H9 (cell line): ENCODE results near the gene TMEM163. TPM values are rescaled to one million over a fixed set of nuclear protein-coding genes. Genes with fewer than 3 reads are reported as not detected.

ENCODE experiments used
- DNase-seq: peaks from one replicate; pipeline ENCODE4 v3.0.0-alpha.2; 2017
- H2AFZ ChIP-seq: one replicate; pipeline ENCODE4 v1.6.1; 2013; ENCODE audit warnings: mild to moderate bottlenecking, low read length, control low read depth, moderate library complexity
- H2AK5ac ChIP-seq: 2 replicates; pipeline ENCODE4 v1.6.1; 2013; ENCODE audit warnings: low read length, control low read depth, mixed read lengths; ENCODE audit not compliant: insufficient read length
- H2BK120ac ChIP-seq: one replicate; pipeline ENCODE4 v1.6.1; 2013; ENCODE audit warnings: low read depth, mild to moderate bottlenecking, low read length, control low read depth, inconsistent platforms; ENCODE audit not compliant: poor library complexity, severe bottlenecking
- H2BK12ac ChIP-seq: 2 replicates; pipeline ENCODE4 v1.6.1; 2013; ENCODE audit warnings: low read length, control low read depth, mixed read lengths, low read depth; ENCODE audit not compliant: insufficient read length
- H2BK15ac ChIP-seq: 2 replicates; pipeline ENCODE4 v1.6.1; 2013; ENCODE audit warnings: low read depth, low read length, control low read depth
- H2BK20ac ChIP-seq: one replicate; pipeline ENCODE4 v1.6.1; 2013; ENCODE audit warnings: low read depth, mild to moderate bottlenecking, low read length, control low read depth, inconsistent platforms; ENCODE audit not compliant: poor library complexity, severe bottlenecking
- H2BK5ac ChIP-seq: 2 replicates; pipeline ENCODE4 v1.6.1; 2013; ENCODE audit warnings: low read length, control low read depth, mixed read lengths; ENCODE audit not compliant: insufficient read length
- H3K14ac ChIP-seq: 2 replicates; pipeline ENCODE4 v1.6.1; 2013; ENCODE audit warnings: low read length, control low read depth; ENCODE audit not compliant: insufficient read depth
- H3K18ac ChIP-seq: 2 replicates; pipeline ENCODE4 v1.6.1; 2013; ENCODE audit warnings: low read depth, mild to moderate bottlenecking, mixed read lengths, low read length, control low read depth; ENCODE audit not compliant: insufficient read length
- H3K23ac ChIP-seq: 2 replicates; pipeline ENCODE4 v1.6.1; 2013; ENCODE audit warnings: low read length, control low read depth, mixed read lengths, low read depth; ENCODE audit not compliant: insufficient read length
- H3K23me2 ChIP-seq: 2 replicates; pipeline ENCODE4 v1.6.1; 2013; ENCODE audit warnings: low read depth, mild to moderate bottlenecking, mixed read lengths, low read length, control low read depth; ENCODE audit not compliant: insufficient read length, poor library complexity, severe bottlenecking
- H3K27ac ChIP-seq: 2 replicates; pipeline ENCODE4 v1.5.1; 2013; ENCODE audit warnings: low read length, control low read depth, mixed read lengths, low read depth; ENCODE audit not compliant: insufficient read length
- H3K27me3 ChIP-seq: 2 replicates; pipeline ENCODE4 v1.6.1; 2013; ENCODE audit warnings: low read length, control low read depth, inconsistent platforms; ENCODE audit not compliant: insufficient read depth
- H3K4ac ChIP-seq: 2 replicates; pipeline ENCODE4 v1.6.1; 2013; ENCODE audit warnings: low read depth, mild to moderate bottlenecking, control low read depth, inconsistent platforms, low read length, moderate library complexity
- H3K4me1 ChIP-seq: 2 replicates; pipeline ENCODE4 v1.6.1; 2013; ENCODE audit warnings: low read length, control low read depth, inconsistent platforms; ENCODE audit not compliant: insufficient read depth
- H3K4me2 ChIP-seq: 2 replicates; pipeline ENCODE4 v1.6.1; 2013; ENCODE audit warnings: low read length, control low read depth, mixed read lengths; ENCODE audit not compliant: insufficient read length, insufficient read depth
- H3K56ac ChIP-seq: 2 replicates; pipeline ENCODE4 v1.6.1; 2013; ENCODE audit warnings: low read depth, mild to moderate bottlenecking, mixed read lengths, low read length, control low read depth; ENCODE audit not compliant: insufficient read length
- H3K79me1 ChIP-seq: 2 replicates; pipeline ENCODE4 v1.6.1; 2013; ENCODE audit warnings: low read depth, mild to moderate bottlenecking, moderate library complexity, low read length, control low read depth, inconsistent platforms; ENCODE audit not compliant: insufficient read depth, poor library complexity, severe bottlenecking
- H3K79me2 ChIP-seq: 2 replicates; pipeline ENCODE4 v1.6.1; 2013; ENCODE audit warnings: low read length, control low read depth, inconsistent platforms; ENCODE audit not compliant: insufficient read depth
- H3K9ac ChIP-seq: 2 replicates; pipeline ENCODE4 v1.6.1; 2013; ENCODE audit warnings: low read length, control low read depth, mixed read lengths; ENCODE audit not compliant: insufficient read length; ENCODE audit errors: extremely low read depth
- H3K9me3 ChIP-seq: one replicate; pipeline ENCODE4 v1.6.1; 2013; ENCODE audit warnings: low read depth, low read length, inconsistent platforms; ENCODE audit not compliant: control insufficient read depth
- H3T11ph ChIP-seq: one replicate; pipeline ENCODE4 v1.6.1; 2013; ENCODE audit warnings: mild to moderate bottlenecking, low read length, control low read depth, inconsistent platforms
- H4K20me1 ChIP-seq: one replicate; pipeline ENCODE4 v1.6.1; 2013; ENCODE audit not compliant: control insufficient read depth, insufficient read length, insufficient read depth
- H4K5ac ChIP-seq: 2 replicates; pipeline ENCODE4 v1.6.1; 2013; ENCODE audit warnings: low read depth, mild to moderate bottlenecking, mixed read lengths, low read length, control low read depth; ENCODE audit not compliant: insufficient read length
- H4K8ac ChIP-seq: replicated peaks from 2 replicates; pipeline ENCODE4 v1.6.1; 2013; ENCODE audit warnings: low read length, control low read depth, mixed read lengths, low read depth; ENCODE audit not compliant: insufficient read length
- H4K91ac ChIP-seq: 2 replicates; pipeline ENCODE4 v1.6.1; 2013; ENCODE audit warnings: low read depth, mild to moderate bottlenecking, moderate library complexity, mixed read lengths, low read length, control low read depth; ENCODE audit not compliant: insufficient read length
- H3K27ac Mint-ChIP-seq, 3 experiments: 2 replicates in 2 of 3; 3 replicates in 1 of 3; pipeline ENCODE4 v1.8.0; 2020 to 2021; ENCODE audit warnings: mixed read lengths in 3 of 3, mild to moderate bottlenecking in 1 of 3, moderate library complexity in 1 of 3
- H3K27me3 Mint-ChIP-seq: 2 replicates; pipeline ENCODE4 v1.8.0; 2021; ENCODE audit warnings: low read depth, mild to moderate bottlenecking, moderate library complexity, mixed read lengths
- H3K36me3 Mint-ChIP-seq, 3 experiments: 2 replicates in 2 of 3; 3 replicates in 1 of 3; pipeline ENCODE4 v1.8.0; 2020 to 2021; ENCODE audit warnings: low read depth in 3 of 3, mixed read lengths in 3 of 3; ENCODE audit not compliant: insufficient read depth in 1 of 3
- H3K4me1 Mint-ChIP-seq, 2 experiments: 2 replicates each; pipeline ENCODE4 v1.8.0; 2020; ENCODE audit warnings: mixed read lengths in 2 of 2
- H3K4me3 Mint-ChIP-seq, 2 experiments: 2 replicates in 1 of 2; 3 replicates in 1 of 2; pipeline ENCODE4 v1.8.0; 2020 to 2021; ENCODE audit warnings: mild to moderate bottlenecking in 2 of 2, mixed read lengths in 2 of 2, moderate library complexity in 1 of 2
- H3K9me3 Mint-ChIP-seq, 2 experiments: 2 replicates in 1 of 2; 3 replicates in 1 of 2; pipeline ENCODE4 v1.8.0; 2020; ENCODE audit warnings: mild to moderate bottlenecking in 2 of 2, mixed read lengths in 2 of 2, moderate library complexity in 1 of 2
- WGBS: extraction: QIAGEN DNeasy Blood & Tissue Kit; methylation state at CpG from one replicate; pipeline ENCODE4 v1.1.7; 2013; ENCODE audit warnings: missing lambda C conversion rate, low lambda C conversion rate, mixed read lengths; ENCODE audit not compliant: insufficient read length; ENCODE audit errors: extremely low coverage; 5-methylcytosine and 5-hydroxymethylcytosine counted together
- total RNA-seq: library from RNA; stranded (reverse); gene quantifications from 2 replicates; pipeline ENCODE4 v1.2.1, GENCODE V29; 2021
- TF ChIP-seq, protein P1 (sequence below): fragments of 200-600 bp; sonication (generic); conservative IDR thresholded peaks from 3 replicates; pipeline ENCODE4 v1.8.0; 2021; ENCODE audit warnings: antibody characterized with exemption, mild to moderate bottlenecking

TMEM163 gene
- total RNA-seq, 1 experiment from 2014 or later = 0.39 TPM

DNA sequence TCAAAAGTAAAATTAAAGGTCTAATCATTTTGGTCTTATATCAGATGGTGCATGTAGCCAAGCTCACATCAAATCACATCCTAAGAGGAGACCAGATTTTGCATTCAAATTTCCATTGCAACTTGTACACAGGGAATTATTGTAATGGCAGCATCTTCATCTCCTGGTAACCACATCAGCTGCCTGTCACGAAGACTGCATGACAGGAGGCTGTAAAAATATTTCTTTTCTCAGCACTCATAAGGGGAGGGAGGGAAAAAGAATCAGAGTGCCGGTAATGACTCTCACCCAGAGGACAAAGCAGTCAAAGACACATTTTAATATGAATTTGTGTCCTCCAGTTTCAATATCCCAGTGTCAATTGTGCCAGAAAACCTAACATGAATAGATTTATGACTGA lies 216.7 kb downstream of the TMEM163 start:
- no peak overlapping the region for H2BK5ac ChIP-seq
- no peaks in the 10 kb centered on the region; the same call in 1 of the 2 replicates for H3K4me1 ChIP-seq
- TF ChIP-seq, protein P1, sequence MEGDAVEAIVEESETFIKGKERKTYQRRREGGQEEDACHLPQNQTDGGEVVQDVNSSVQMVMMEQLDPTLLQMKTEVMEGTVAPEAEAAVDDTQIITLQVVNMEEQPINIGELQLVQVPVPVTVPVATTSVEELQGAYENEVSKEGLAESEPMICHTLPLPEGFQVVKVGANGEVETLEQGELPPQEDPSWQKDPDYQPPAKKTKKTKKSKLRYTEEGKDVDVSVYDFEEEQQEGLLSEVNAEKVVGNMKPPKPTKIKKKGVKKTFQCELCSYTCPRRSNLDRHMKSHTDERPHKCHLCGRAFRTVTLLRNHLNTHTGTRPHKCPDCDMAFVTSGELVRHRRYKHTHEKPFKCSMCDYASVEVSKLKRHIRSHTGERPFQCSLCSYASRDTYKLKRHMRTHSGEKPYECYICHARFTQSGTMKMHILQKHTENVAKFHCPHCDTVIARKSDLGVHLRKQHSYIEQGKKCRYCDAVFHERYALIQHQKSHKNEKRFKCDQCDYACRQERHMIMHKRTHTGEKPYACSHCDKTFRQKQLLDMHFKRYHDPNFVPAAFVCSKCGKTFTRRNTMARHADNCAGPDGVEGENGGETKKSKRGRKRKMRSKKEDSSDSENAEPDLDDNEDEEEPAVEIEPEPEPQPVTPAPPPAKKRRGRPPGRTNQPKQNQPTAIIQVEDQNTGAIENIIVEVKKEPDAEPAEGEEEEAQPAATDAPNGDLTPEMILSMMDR = no peak
- no peak overlapping the region for H3K9ac ChIP-seq
- H3K14ac ChIP-seq = no peak overlapping the region
- no peaks in the 10 kb centered on the region for H3K27me3 ChIP-seq
- no peaks in the 10 kb centered on the region for H3K9me3 Mint-ChIP-seq
- H4K5ac ChIP-seq = no peak overlapping the region
- no peak overlapping the region for H3T11ph ChIP-seq
- no peak overlapping the region for H3K4me3 Mint-ChIP-seq
- no peak overlapping the region for H3K27ac Mint-ChIP-seq
- no peak overlapping the region for H2BK12ac ChIP-seq
- no peak overlapping the region for H2AFZ ChIP-seq
- H3K18ac ChIP-seq = no peak overlapping the region
- no peaks in the 10 kb centered on the region; the same call in 1 of the 2 replicates for H3K27me3 Mint-ChIP-seq
- DNase-seq = no peak
- no peak overlapping the region for H3K4ac ChIP-seq
- H4K91ac ChIP-seq = no peak overlapping the region
- no peaks in the 10 kb centered on the region for H3K36me3 Mint-ChIP-seq
- no peak overlapping the region for H3K27ac ChIP-seq
- WGBS = no CpG with 5 or more reads among the region's 2 CpGs
- H4K8ac ChIP-seq = no peak overlapping the region
- no peak overlapping the region for H3K4me2 ChIP-seq
- H3K23ac ChIP-seq = no peak overlapping the region
- H2BK120ac ChIP-seq = no peak overlapping the region
- no peak overlapping the region for H2BK15ac ChIP-seq
- no peak overlapping the region for H3K56ac ChIP-seq
- no peak overlapping the region for H2AK5ac ChIP-seq
- H3K23me2 ChIP-seq = no peaks in the 10 kb centered on the region
- no peaks in the 10 kb centered on the region for H3K79me1 ChIP-seq
- no peaks in the 10 kb centered on the region for H4K20me1 ChIP-seq
- H3K4me1 Mint-ChIP-seq = peaks cover 13 to 17% of the 10 kb centered on the region in 2 experiments
- no peak overlapping the region for H2BK20ac ChIP-seq
- no peaks in the 10 kb centered on the region for H3K79me2 ChIP-seq
- H3K9me3 ChIP-seq = no peaks in the 10 kb centered on the region
